Thyroid gland (tissue), 4 donors: ENCODE data around the gene CENPX. TPM values are rescaled to one million over a fixed set of nuclear protein-coding genes. Genes with fewer than 3 reads are reported as not detected.

Experiments used
- DNase-seq, 2 donors: peaks; one replicate each; pipeline ENCODE4 v3.0.0-alpha.2; 2019
- H3K27ac ChIP-seq, 3 donors: fragments of 200-600 bp; sonication (generic); 1 replicate in 2 of 3; 2 replicates in 1 of 3; pipeline ENCODE4 v1.5.1; 2016 to 2019; ENCODE audit warnings: mild to moderate bottlenecking in 1 of 3, moderate library complexity in 1 of 3
- H3K27me3 ChIP-seq: fragments of 200-600 bp; sonication (generic); one replicate; pipeline ENCODE4 v1.5.1; 2019
- H3K36me3 ChIP-seq, 2 donors: fragments of 200-600 bp; sonication (generic); one replicate each; pipeline ENCODE4 v1.5.1; 2016 to 2019
- H3K4me1 ChIP-seq, 2 donors: fragments of 200-600 bp; sonication (generic); one replicate each; pipeline ENCODE4 v1.5.1; 2017 to 2019
- H3K4me3 ChIP-seq, 3 donors: fragments of 200-600 bp; sonication (generic); replicated peaks in 1 of 3; 1 replicate in 2 of 3; 2 replicates in 1 of 3; pipeline ENCODE4 v1.5.1; 2016; ENCODE audit warnings: mild to moderate bottlenecking in 1 of 3
- H3K9me3 ChIP-seq: fragments of 200-600 bp; sonication (generic); one replicate; pipeline ENCODE4 v1.5.1; 2017
- CTCF ChIP-seq, 6 experiments: fragments of 200-600 bp in 3 of 6; fragments of 450-650 bp in 3 of 6; sonication (generic) in 3 of 6; IDR thresholded peaks; one replicate each; pipeline ENCODE4 v1.5.1; 2016 to 2019; ENCODE audit warnings: antibody characterized with exemption in 6 of 6, mild to moderate bottlenecking in 2 of 6, inconsistent platforms in 1 of 6, moderate library complexity in 1 of 6
- POLR2A ChIP-seq, 2 donors: fragments of 450-650 bp; IDR thresholded peaks; one replicate each; pipeline ENCODE4 v1.6.1; 2017; ENCODE audit warnings: antibody characterized with exemption in 2 of 2, mild to moderate bottlenecking in 2 of 2, moderate library complexity in 1 of 2
- WGBS, 2 donors: methylation state at CpG; one replicate each; pipeline ENCODE4 v1.1.5; 2017; 5-methylcytosine and 5-hydroxymethylcytosine counted together
- intact Hi-C: fragments of 100-400 bp; cut with DNase I; formaldehyde crosslinking; loops from one replicate; pipeline ENCODE4 v1.15.1; 2023
- total RNA-seq, 4 donors: library from RNA; depleted of rRNA; stranded (reverse); fragments of >200 nt; gene quantifications; one replicate each; pipeline ENCODE4 v1.2.3, GENCODE V29; 2016

CENPX gene
- total RNA-seq, 4 donors from 2014 or later: 40.7 to 95.9 (median 78.0) TPM

- 89 to 94% methylated on average over 9 to 14 of the region's 20 CpGs for WGBS, 2 donors
- Histone ChIP-seq H3K9me3 (no peaks in the 10 kb centered on the region), H3K27ac (no peak overlapping the region), H3K4me3 (peak overlapping the region in 1 of 3 donors; percentile 69), H3K27me3 (no peaks in the 10 kb centered on the region), H3K36me3 (no peaks in the 10 kb centered on the region), H3K4me1 (peaks cover 14 to 22% of the 10 kb centered on the region in 2 donors)
- intact Hi-C loops: no loop called here
- no peak for TF ChIP-seq POLR2A (IDR thresholded peaks at IDR 0.05)
- TF ChIP-seq CTCF (IDR thresholded peaks at IDR 0.05): no peak
- no peak for DNase-seq
Observed at GRCh38 chr17:82035956-82036633, 13.4 kb upstream of the CENPX start.

- no peak overlapping the region for H3K4me3 ChIP-seq
- peaks cover 20 to 28% of the 10 kb centered on the region in 2 donors for H3K4me1 ChIP-seq
- TF ChIP-seq CTCF (IDR thresholded peaks at IDR 0.05) (no peak), POLR2A (IDR thresholded peaks at IDR 0.05) (no peak)
- intact Hi-C loops: no loop called here
- 83 to 93% methylated on average over 8 of the region's 8 CpGs for WGBS, 2 donors
- H3K27ac ChIP-seq: no peak overlapping the region
- no peaks in the 10 kb centered on the region for H3K9me3 ChIP-seq
- H3K27me3 ChIP-seq: no peaks in the 10 kb centered on the region
- H3K36me3 ChIP-seq: no peaks in the 10 kb centered on the region
- DNase-seq: no peak
Observed at GRCh38 chr17:82035488-82035887, 12.8 kb upstream of the CENPX start.

GRCh38 chr17:82034371-82035011, 11.8 kb upstream of the CENPX start:
- Histone ChIP-seq H3K9me3 (no peaks in the 10 kb centered on the region), H3K4me1 (peaks cover 30 to 38% of the 10 kb centered on the region in 2 donors), H3K27ac (no peak overlapping the region), H3K27me3 (no peaks in the 10 kb centered on the region), H3K36me3 (no peaks in the 10 kb centered on the region), H3K4me3 (no peak overlapping the region)
- intact Hi-C loops: no loop called here
- TF ChIP-seq POLR2A (IDR thresholded peaks at IDR 0.05) (no peak), CTCF (IDR thresholded peaks at IDR 0.05) (no peak)
- DNase-seq: no peak
- 89 to 91% methylated on average over 23 of the region's 23 CpGs for WGBS, 2 donors

- Histone ChIP-seq H3K36me3 (no peaks in the 10 kb centered on the region), H3K9me3 (no peaks in the 10 kb centered on the region), H3K27ac (no peak overlapping the region), H3K27me3 (no peaks in the 10 kb centered on the region), H3K4me1 (peaks cover 36 to 48% of the 10 kb centered on the region in 2 donors), H3K4me3 (no peak overlapping the region)
- DNase-seq: no peak
- 93% methylated on average over 22 to 24 of the region's 38 CpGs for WGBS, 2 donors
- intact Hi-C loops: no loop called here
- TF ChIP-seq CTCF (IDR thresholded peaks at IDR 0.05) (no peak), POLR2A (IDR thresholded peaks at IDR 0.05) (no peak)
Observed at GRCh38 chr17:82033359-82034085, 10.8 kb upstream of the CENPX start.
